Adrenal gland (tissue), 5 donors: Measurements from ENCODE around the gene EGLN3.

Source experiments
- POLR2A ChIP-seq, 2 donors: fragments of 450-650 bp; IDR thresholded peaks; one replicate each; pipeline ENCODE4 v1.6.1; 2017; ENCODE audit warnings: antibody characterized with exemption in 2 of 2, mild to moderate bottlenecking in 2 of 2, moderate library complexity in 1 of 2
- TF ChIP-seq, protein P1 (sequence below), 6 experiments: fragments of 450-650 bp in 4 of 6; fragments of 200-600 bp in 2 of 6; sonication (generic) in 1 of 6; IDR thresholded peaks; 1 replicate in 5 of 6; 2 replicates in 1 of 6; pipeline versions ENCODE4 v1.5.1 to v1.8.0; 2016 to 2021; ENCODE audit warnings: antibody characterized with exemption in 6 of 6, mild to moderate bottlenecking in 2 of 6, moderate library complexity in 1 of 6
- donor health status: DM: no; HTN: no; CAD: no.

DNA sequence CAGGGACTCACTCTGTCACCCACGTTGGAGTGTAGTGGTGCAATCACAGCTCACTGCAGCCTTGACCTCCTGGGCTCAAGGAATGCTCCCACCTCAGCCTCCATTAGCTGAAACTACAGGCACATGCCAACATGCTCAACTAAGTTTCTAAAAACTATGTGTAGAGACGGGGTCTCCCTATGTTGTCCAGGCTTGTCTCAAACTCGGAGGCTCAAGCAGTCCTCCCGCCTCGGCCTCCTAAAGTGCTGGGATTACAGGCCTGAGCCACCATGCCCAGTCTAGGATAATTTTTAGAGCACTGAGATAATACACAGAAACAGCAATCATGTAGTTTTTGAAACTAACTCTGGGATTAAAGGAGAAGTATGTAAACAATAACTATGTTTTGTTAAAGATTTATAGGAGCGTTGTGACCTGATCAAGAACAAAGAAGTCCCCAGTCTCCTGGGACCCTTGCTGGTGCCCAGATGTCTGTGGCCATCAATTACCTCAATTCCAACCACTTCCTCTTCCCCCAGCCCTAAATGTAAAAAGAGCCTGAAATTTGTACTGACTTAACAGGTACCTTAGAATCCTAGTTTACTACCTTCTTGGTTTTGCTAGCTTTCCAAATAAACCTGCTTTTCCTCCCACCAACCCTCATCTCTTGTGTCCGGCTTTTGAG, 28.9 kb upstream of the EGLN3 start:
- TF ChIP-seq POLR2A (IDR thresholded peaks at IDR 0.05), result no peak
- TF ChIP-seq, protein P1, sequence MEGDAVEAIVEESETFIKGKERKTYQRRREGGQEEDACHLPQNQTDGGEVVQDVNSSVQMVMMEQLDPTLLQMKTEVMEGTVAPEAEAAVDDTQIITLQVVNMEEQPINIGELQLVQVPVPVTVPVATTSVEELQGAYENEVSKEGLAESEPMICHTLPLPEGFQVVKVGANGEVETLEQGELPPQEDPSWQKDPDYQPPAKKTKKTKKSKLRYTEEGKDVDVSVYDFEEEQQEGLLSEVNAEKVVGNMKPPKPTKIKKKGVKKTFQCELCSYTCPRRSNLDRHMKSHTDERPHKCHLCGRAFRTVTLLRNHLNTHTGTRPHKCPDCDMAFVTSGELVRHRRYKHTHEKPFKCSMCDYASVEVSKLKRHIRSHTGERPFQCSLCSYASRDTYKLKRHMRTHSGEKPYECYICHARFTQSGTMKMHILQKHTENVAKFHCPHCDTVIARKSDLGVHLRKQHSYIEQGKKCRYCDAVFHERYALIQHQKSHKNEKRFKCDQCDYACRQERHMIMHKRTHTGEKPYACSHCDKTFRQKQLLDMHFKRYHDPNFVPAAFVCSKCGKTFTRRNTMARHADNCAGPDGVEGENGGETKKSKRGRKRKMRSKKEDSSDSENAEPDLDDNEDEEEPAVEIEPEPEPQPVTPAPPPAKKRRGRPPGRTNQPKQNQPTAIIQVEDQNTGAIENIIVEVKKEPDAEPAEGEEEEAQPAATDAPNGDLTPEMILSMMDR (IDR thresholded peaks at IDR 0.05), result no peak
